OCI-LY1 (cell line): ENCODE results near the gene TMEM247.

ENCODE experiments used
- H2AFZ ChIP-seq: fragments of 200-600 bp; sonication (generic), shearing (Covaris generic); 2 replicates; pipeline ENCODE4 v1.6.0; 2014; ENCODE audit warnings: antibody characterized with exemption, mild to moderate bottlenecking, low read length
- H3F3A ChIP-seq: fragments of 200-600 bp; sonication (generic), shearing (Covaris generic); 2 replicates; pipeline ENCODE4 v1.6.0; 2014; ENCODE audit warnings: mild to moderate bottlenecking, antibody characterized with exemption, low read length, moderate library complexity; ENCODE audit not compliant: insufficient read depth
- H3K27ac ChIP-seq: fragments of 200-600 bp; sonication (generic); 2 replicates; pipeline ENCODE4 v1.5.1; 2014; ENCODE audit warnings: low read length, mixed run types, mild to moderate bottlenecking, low read depth; ENCODE audit not compliant: poor library complexity, severe bottlenecking
- H3K27me3 ChIP-seq: fragments of 200-600 bp; sonication (generic); 2 replicates; pipeline ENCODE4 v1.6.0; 2014; ENCODE audit warnings: antibody characterized with exemption, mild to moderate bottlenecking, low read length, moderate library complexity; ENCODE audit not compliant: insufficient read depth
- H3K36me3 ChIP-seq: fragments of 200-600 bp; sonication (generic); 2 replicates; pipeline ENCODE4 v1.6.1; 2014; ENCODE audit warnings: mild to moderate bottlenecking, antibody characterized with exemption, low read length, moderate library complexity, mixed read lengths; ENCODE audit not compliant: insufficient read depth
- H3K4me1 ChIP-seq: fragments of 200-600 bp; sonication (generic); 2 replicates; pipeline ENCODE4 v1.5.1; 2014; ENCODE audit warnings: mild to moderate bottlenecking, low read length, moderate library complexity; ENCODE audit not compliant: insufficient read depth, severe bottlenecking
- H3K4me2 ChIP-seq: fragments of 200-600 bp; sonication (generic), shearing (Covaris generic); 2 replicates; pipeline ENCODE4 v1.6.1; 2014; ENCODE audit warnings: low read length
- H3K4me3 ChIP-seq: fragments of 200-600 bp; sonication (generic); 2 replicates; pipeline ENCODE4 v1.5.1; 2014; ENCODE audit warnings: low read length, low read depth, mild to moderate bottlenecking, mixed read lengths; ENCODE audit not compliant: poor library complexity, severe bottlenecking
- H3K79me2 ChIP-seq: fragments of 200-600 bp; shearing (Covaris generic); 2 replicates; pipeline ENCODE4 v1.6.1; 2016; ENCODE audit warnings: mixed run types, low read length, mixed read lengths; ENCODE audit not compliant: insufficient read depth
- H3K9ac ChIP-seq: fragments of 200-600 bp; sonication (generic), shearing (Covaris generic); 2 replicates; pipeline ENCODE4 v1.6.1; 2014; ENCODE audit warnings: mild to moderate bottlenecking, low read length, mixed read lengths
- H3K9me2 ChIP-seq: fragments of 200-600 bp; sonication (generic), shearing (Covaris generic); 2 replicates; pipeline ENCODE4 v1.6.1; 2014; ENCODE audit warnings: low read depth, mild to moderate bottlenecking, low read length, mixed read lengths
- H3K9me3 ChIP-seq: fragments of 200-600 bp; shearing (Covaris generic); 2 replicates; pipeline ENCODE4 v1.6.1; 2014; ENCODE audit warnings: low read length, mixed read lengths
- H4K20me1 ChIP-seq: fragments of 200-600 bp; sonication (generic), shearing (Covaris generic); 2 replicates; pipeline ENCODE4 v1.6.0; 2016; ENCODE audit warnings: mild to moderate bottlenecking, low read length; ENCODE audit not compliant: insufficient read depth
- EZH2 ChIP-seq: fragments of 200-600 bp; sonication (generic), shearing (Covaris generic); IDR thresholded peaks from 2 replicates; pipeline ENCODE4 v1.8.0; 2017; ENCODE audit warnings: borderline replicate concordance, mixed run types, mild to moderate bottlenecking, antibody characterized with exemption, low read length, moderate library complexity, mixed read lengths
- TF ChIP-seq, protein P1 (sequence below): fragments of 200-600 bp; sonication (generic), shearing (Covaris generic); IDR thresholded peaks from 2 replicates; pipeline ENCODE4 v1.5.1; 2017; ENCODE audit warnings: mild to moderate bottlenecking, antibody characterized with exemption, low read length, moderate library complexity, mixed read lengths

The TMEM247 gene

DNA sequence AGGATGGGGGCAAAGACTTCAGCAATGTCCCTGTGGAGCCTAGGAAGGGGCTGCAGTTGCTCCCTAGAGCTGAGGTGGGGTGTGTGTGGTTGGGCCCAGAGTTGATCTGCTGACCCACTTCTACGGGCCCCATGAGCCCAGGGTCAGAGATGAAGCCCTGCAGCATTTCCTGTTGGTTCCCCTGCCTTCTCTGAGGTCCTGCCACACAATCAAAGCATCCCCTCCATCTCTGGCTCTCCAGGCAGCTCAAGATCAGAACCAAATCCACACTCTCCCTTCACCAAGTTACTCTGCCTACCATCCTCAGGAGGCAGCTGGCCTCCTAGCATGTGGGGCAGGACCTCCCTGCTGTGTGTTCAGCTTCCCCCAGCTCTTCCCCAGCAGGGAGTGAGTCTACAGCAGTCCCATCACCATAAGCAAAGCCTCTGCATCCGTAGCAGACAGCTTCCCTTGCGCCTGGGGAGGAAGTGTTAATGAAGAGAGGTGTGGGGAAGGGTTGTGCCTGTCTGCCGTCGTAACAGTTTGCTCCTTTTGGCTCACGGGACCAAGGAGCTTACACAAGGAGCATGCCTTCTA, 26.9 kb downstream of the TMEM247 start:
- Histone ChIP-seq H3F3A (no peaks in the 10 kb centered on the region), H3K9me2 (no peaks in the 10 kb centered on the region), H3K9ac (no peak overlapping the region), H3K79me2 (no peaks in the 10 kb centered on the region), H3K4me2 (no peak overlapping the region), H3K36me3 (no peaks in the 10 kb centered on the region), H3K27ac (no peak overlapping the region), H2AFZ (no peak overlapping the region), H4K20me1 (no peaks in the 10 kb centered on the region), H3K9me3 (no peaks in the 10 kb centered on the region), H3K27me3 (0 out of 2 replicates have a peak, but pooled peaks cover 3% of the 10 kb centered on the region), H3K4me3 (no peak overlapping the region), H3K4me1 (no peaks in the 10 kb centered on the region)
- no peak for TF ChIP-seq EZH2
- TF ChIP-seq, protein P1, sequence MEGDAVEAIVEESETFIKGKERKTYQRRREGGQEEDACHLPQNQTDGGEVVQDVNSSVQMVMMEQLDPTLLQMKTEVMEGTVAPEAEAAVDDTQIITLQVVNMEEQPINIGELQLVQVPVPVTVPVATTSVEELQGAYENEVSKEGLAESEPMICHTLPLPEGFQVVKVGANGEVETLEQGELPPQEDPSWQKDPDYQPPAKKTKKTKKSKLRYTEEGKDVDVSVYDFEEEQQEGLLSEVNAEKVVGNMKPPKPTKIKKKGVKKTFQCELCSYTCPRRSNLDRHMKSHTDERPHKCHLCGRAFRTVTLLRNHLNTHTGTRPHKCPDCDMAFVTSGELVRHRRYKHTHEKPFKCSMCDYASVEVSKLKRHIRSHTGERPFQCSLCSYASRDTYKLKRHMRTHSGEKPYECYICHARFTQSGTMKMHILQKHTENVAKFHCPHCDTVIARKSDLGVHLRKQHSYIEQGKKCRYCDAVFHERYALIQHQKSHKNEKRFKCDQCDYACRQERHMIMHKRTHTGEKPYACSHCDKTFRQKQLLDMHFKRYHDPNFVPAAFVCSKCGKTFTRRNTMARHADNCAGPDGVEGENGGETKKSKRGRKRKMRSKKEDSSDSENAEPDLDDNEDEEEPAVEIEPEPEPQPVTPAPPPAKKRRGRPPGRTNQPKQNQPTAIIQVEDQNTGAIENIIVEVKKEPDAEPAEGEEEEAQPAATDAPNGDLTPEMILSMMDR: no peak

DNA sequence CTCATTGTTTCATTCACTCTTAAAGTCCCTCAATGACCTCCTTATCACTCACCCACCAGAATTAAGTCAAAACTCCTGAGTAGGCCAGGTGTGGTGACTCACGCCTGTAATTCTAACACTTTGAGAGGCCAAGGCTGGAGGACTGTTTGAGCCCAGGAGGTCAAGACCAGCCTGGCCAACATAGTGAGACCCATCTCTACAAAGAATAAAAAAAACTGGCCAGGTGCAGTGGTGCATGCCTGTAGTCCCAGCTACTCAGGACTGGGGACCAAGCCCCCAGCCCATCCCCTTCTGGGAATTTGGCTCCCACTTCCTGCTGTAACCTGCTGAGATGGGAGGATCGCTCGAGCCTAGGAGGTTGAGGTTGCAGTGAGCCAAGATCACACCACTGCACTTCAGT, 28.9 kb downstream of the TMEM247 start:
- TF ChIP-seq, protein P1: no peak
- no peak for TF ChIP-seq EZH2
- Histone ChIP-seq H3K4me1 (no peaks in the 10 kb centered on the region), H3K4me2 (no peak overlapping the region), H3K4me3 (no peak overlapping the region), H3K9ac (no peak overlapping the region), H3K36me3 (no peaks in the 10 kb centered on the region), H3K9me3 (no peaks in the 10 kb centered on the region), H3K27me3 (0 out of 2 replicates have a peak, but pooled peaks cover 3% of the 10 kb centered on the region), H3F3A (no peaks in the 10 kb centered on the region), H3K9me2 (no peaks in the 10 kb centered on the region), H2AFZ (no peak overlapping the region), H4K20me1 (no peaks in the 10 kb centered on the region), H3K79me2 (no peaks in the 10 kb centered on the region), H3K27ac (no peak overlapping the region)

DNA sequence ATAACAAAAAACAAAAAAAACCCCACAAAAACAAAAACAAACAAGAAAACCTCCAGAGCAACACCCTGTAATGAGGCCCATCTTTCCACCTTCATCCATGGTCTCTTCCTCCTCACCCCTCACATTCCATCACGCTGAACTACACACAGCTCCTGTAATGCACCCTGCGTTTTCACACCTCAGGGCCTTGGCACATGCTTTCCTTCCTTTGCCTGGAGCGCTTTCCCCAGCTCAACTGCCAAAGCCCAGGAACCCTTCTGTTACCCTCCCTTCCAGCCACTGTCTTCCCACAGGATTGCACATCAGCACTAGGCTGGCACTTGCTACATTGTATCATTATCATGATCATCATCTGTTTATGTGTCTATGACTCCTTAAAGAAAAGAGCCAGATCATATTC, 29.4 kb downstream of the TMEM247 start:
- no peak overlapping the region for H2AFZ ChIP-seq
- H3K4me3 ChIP-seq: no peak overlapping the region
- TF ChIP-seq, protein P1: no peak
- no peak for TF ChIP-seq EZH2
- no peaks in the 10 kb centered on the region for H3K9me2 ChIP-seq
- H3K79me2 ChIP-seq: no peaks in the 10 kb centered on the region
- no peak overlapping the region for H3K27ac ChIP-seq
- H3F3A ChIP-seq: no peaks in the 10 kb centered on the region
- no peaks in the 10 kb centered on the region for H3K4me1 ChIP-seq
- H3K27me3 ChIP-seq: 0 out of 2 replicates have a peak, but pooled peaks cover 3% of the 10 kb centered on the region
- no peaks in the 10 kb centered on the region for H3K36me3 ChIP-seq
- no peak overlapping the region for H3K4me2 ChIP-seq
- H4K20me1 ChIP-seq: no peaks in the 10 kb centered on the region
- no peaks in the 10 kb centered on the region for H3K9me3 ChIP-seq
- H3K9ac ChIP-seq: no peak overlapping the region
